Fibroblast of pulmonary artery (primary cell): ENCODE data around the gene GP2.

ENCODE experiments used
- DNase-seq: peaks from one replicate; pipeline ENCODE4 v3.0.0-alpha.2; 2010; ENCODE audit warnings: low read depth
- H3K4me3 ChIP-seq: replicated peaks from 2 replicates; pipeline ENCODE4 v1.5.1; 2011; ENCODE audit warnings: low read depth, mild to moderate bottlenecking, control low read depth, low read length, moderate library complexity
- CTCF ChIP-seq: IDR thresholded peaks from 2 replicates; pipeline ENCODE4 v1.5.1; 2011; ENCODE audit warnings: mild to moderate bottlenecking, control low read depth, low read length, inconsistent platforms; ENCODE audit errors: missing control alignments

GP2 gene

GRCh38 chr16:20327444-20328041, at the start of gene GP2:
Gene GP2 (minus strand): TSS chr16:20327513. CDS start chr16:20326431, 1,082 bp downstream.
- TF ChIP-seq CTCF: no peak
- no peak for DNase-seq
- no peak within 1 kb of the TSS for H3K4me3 ChIP-seq

- no peak overlapping the region for H3K4me3 ChIP-seq
- no peak for DNase-seq
- no peak for TF ChIP-seq CTCF
Measured at GRCh38 chr16:20372701-20373100, 45.4 kb upstream of the GP2 start.

- no peak overlapping the region for H3K4me3 ChIP-seq
- no peak for TF ChIP-seq CTCF
- no peak for DNase-seq
Measured at GRCh38 chr16:20369452-20370054, 42.2 kb upstream of the GP2 start.

- no peak for TF ChIP-seq CTCF
- no peak for DNase-seq
- no peak overlapping the region for H3K4me3 ChIP-seq
Measured at GRCh38 chr16:20364051-20364450, 36.7 kb upstream of the GP2 start.

GRCh38 chr16:20363191-20363590, 35.9 kb upstream of the GP2 start:
- no peak overlapping the region for H3K4me3 ChIP-seq
- TF ChIP-seq CTCF: no peak
- DNase-seq: no peak

GRCh38 chr16:20359997-20360396, 32.7 kb upstream of the GP2 start:
- TF ChIP-seq CTCF: no peak
- no peak for DNase-seq
- no peak overlapping the region for H3K4me3 ChIP-seq

- H3K4me3 ChIP-seq: no peak overlapping the region
- TF ChIP-seq CTCF: no peak
- no peak for DNase-seq
Measured at GRCh38 chr16:20355114-20355782, 27.9 kb upstream of the GP2 start.
